GM19351 (cell line): Measurements from ENCODE around the gene PRKCB.
"Not testable (repeated sequence)": the region's sequence is repeated elsewhere in the genome, so short reads cannot be mapped to it uniquely, and the experiment has no call there.

Experiments used
- ATAC-seq: cut with Tn5 transposase; IDR thresholded peaks from one replicate; pipeline ENCODE4 v1.9.1; 2021; ENCODE audit warnings: mild to moderate bottlenecking, moderate library complexity; ENCODE audit not compliant: unreplicated experiment

PRKCB gene

GRCh38 chr16:24075302-24075701 lies 239.5 kb downstream of the PRKCB start:
- ATAC-seq = no peak

- peak; percentile 65 for ATAC-seq
Observed at GRCh38 chr16:24075931-24076716, 240.3 kb downstream of the PRKCB start.

- no peak for ATAC-seq
Observed at GRCh38 chr16:24077292-24077691, 241.5 kb downstream of the PRKCB start.

- ATAC-seq = no peak
Observed at GRCh38 chr16:24077966-24078365, 242.2 kb downstream of the PRKCB start.

GRCh38 chr16:24085666-24086065 lies 249.9 kb downstream of the PRKCB start:
- no peak for ATAC-seq

- ATAC-seq = no peak
Observed at GRCh38 chr16:24087891-24088410, 252.2 kb downstream of the PRKCB start.

- no peak for ATAC-seq
Observed at GRCh38 chr16:24088767-24089166, 253.0 kb downstream of the PRKCB start.

- no peak for ATAC-seq
Observed at GRCh38 chr16:24091125-24091524, 255.3 kb downstream of the PRKCB start.

GRCh38 chr16:24093049-24093448 lies 257.3 kb downstream of the PRKCB start:
- ATAC-seq = no peak

GRCh38 chr16:24094660-24095059 lies 258.9 kb downstream of the PRKCB start:
- ATAC-seq = no peak

- no peak for ATAC-seq
Observed at GRCh38 chr16:24098896-24099295, 263.1 kb downstream of the PRKCB start.

GRCh38 chr16:24101431-24101830 lies 265.6 kb downstream of the PRKCB start:
- ATAC-seq = no peak

GRCh38 chr16:24102209-24102660 lies 266.5 kb downstream of the PRKCB start:
- ATAC-seq = no peak

- not testable (repeated sequence) for ATAC-seq
Observed at GRCh38 chr16:24105471-24105870, 269.7 kb downstream of the PRKCB start.

- ATAC-seq = not testable (repeated sequence)
Observed at GRCh38 chr16:24108090-24108489, 272.3 kb downstream of the PRKCB start.

GRCh38 chr16:24111724-24112302 lies 276.0 kb downstream of the PRKCB start:
- no peak for ATAC-seq

- ATAC-seq = no peak
Observed at GRCh38 chr16:24113115-24113745, 277.4 kb downstream of the PRKCB start.

GRCh38 chr16:24114876-24115275 lies 279.1 kb downstream of the PRKCB start:
- ATAC-seq = no peak

GRCh38 chr16:24116046-24116776 lies 280.4 kb downstream of the PRKCB start:
- no peak for ATAC-seq

- ATAC-seq = no peak
Observed at GRCh38 chr16:24116989-24117388, 281.2 kb downstream of the PRKCB start.

GRCh38 chr16:24117680-24118079 lies 281.9 kb downstream of the PRKCB start:
- no peak for ATAC-seq
